IPS-18a (cell line): Measurements from ENCODE around the gene TF.

Source experiments
- H3K27ac ChIP-seq: one replicate; pipeline ENCODE4 v1.5.1; 2013; ENCODE audit warnings: low read length
- H3K27me3 ChIP-seq: one replicate; pipeline ENCODE4 v1.6.1; 2013; ENCODE audit warnings: mild to moderate bottlenecking, low read length; ENCODE audit not compliant: control insufficient read depth, insufficient read depth
- H3K36me3 ChIP-seq: one replicate; pipeline ENCODE4 v1.6.1; 2013; ENCODE audit warnings: low read depth, low read length; ENCODE audit not compliant: control insufficient read depth
- H3K4me1 ChIP-seq: one replicate; pipeline ENCODE4 v1.6.1; 2013; ENCODE audit warnings: low read depth, low read length; ENCODE audit not compliant: control insufficient read depth
- H3K4me3 ChIP-seq: one replicate; pipeline ENCODE4 v1.5.1; 2013; ENCODE audit warnings: low read length
- H3K9ac ChIP-seq: one replicate; pipeline ENCODE4 v1.6.1; 2013; ENCODE audit warnings: mild to moderate bottlenecking, low read length, moderate library complexity
- H3K9me3 ChIP-seq: one replicate; pipeline ENCODE4 v1.6.1; 2013; ENCODE audit warnings: low read depth, low read length; ENCODE audit not compliant: control insufficient read depth

Gene TF

GRCh38 chr3:133758964-133759739, 13.0 kb downstream of the TF start:
- Histone ChIP-seq H3K4me1 (no peaks in the 10 kb centered on the region), H3K9ac (no peak overlapping the region), H3K27ac (no peak overlapping the region), H3K9me3 (no peaks in the 10 kb centered on the region), H3K27me3 (no peaks in the 10 kb centered on the region), H3K36me3 (no peaks in the 10 kb centered on the region), H3K4me3 (no peak overlapping the region)

GRCh38 chr3:133759740-133760305, 13.6 kb downstream of the TF start:
- no peaks in the 10 kb centered on the region for H3K4me1 ChIP-seq
- H3K4me3 ChIP-seq, result no peak overlapping the region
- H3K27ac ChIP-seq, result no peak overlapping the region
- H3K27me3 ChIP-seq, result no peaks in the 10 kb centered on the region
- no peaks in the 10 kb centered on the region for H3K36me3 ChIP-seq
- no peaks in the 10 kb centered on the region for H3K9me3 ChIP-seq
- H3K9ac ChIP-seq, result no peak overlapping the region

- H3K9me3 ChIP-seq, result no peaks in the 10 kb centered on the region
- H3K36me3 ChIP-seq, result no peaks in the 10 kb centered on the region
- H3K27ac ChIP-seq, result no peak overlapping the region
- no peak overlapping the region for H3K9ac ChIP-seq
- H3K27me3 ChIP-seq, result no peaks in the 10 kb centered on the region
- no peak overlapping the region for H3K4me3 ChIP-seq
- no peaks in the 10 kb centered on the region for H3K4me1 ChIP-seq
These were observed 14.7 kb downstream of the TF start for GRCh38 chr3:133760916-133761315.

- Histone ChIP-seq H3K4me3 (no peak overlapping the region), H3K9ac (no peak overlapping the region), H3K36me3 (no peaks in the 10 kb centered on the region), H3K27me3 (no peaks in the 10 kb centered on the region), H3K27ac (no peak overlapping the region), H3K4me1 (no peaks in the 10 kb centered on the region), H3K9me3 (no peaks in the 10 kb centered on the region)
These were observed 15.7 kb downstream of the TF start for GRCh38 chr3:133761605-133762484.

- no peak overlapping the region for H3K9ac ChIP-seq
- H3K4me3 ChIP-seq, result no peak overlapping the region
- H3K27ac ChIP-seq, result no peak overlapping the region
- no peaks in the 10 kb centered on the region for H3K9me3 ChIP-seq
- H3K36me3 ChIP-seq, result no peaks in the 10 kb centered on the region
- no peaks in the 10 kb centered on the region for H3K4me1 ChIP-seq
- no peaks in the 10 kb centered on the region for H3K27me3 ChIP-seq
These were observed 16.3 kb downstream of the TF start for GRCh38 chr3:133762539-133762938.

GRCh38 chr3:133763797-133764683, 17.8 kb downstream of the TF start:
- H3K9me3 ChIP-seq, result no peaks in the 10 kb centered on the region
- no peaks in the 10 kb centered on the region for H3K4me1 ChIP-seq
- no peaks in the 10 kb centered on the region for H3K36me3 ChIP-seq
- H3K9ac ChIP-seq, result no peak overlapping the region
- H3K4me3 ChIP-seq, result no peak overlapping the region
- no peaks in the 10 kb centered on the region for H3K27me3 ChIP-seq
- H3K27ac ChIP-seq, result no peak overlapping the region

- H3K9ac ChIP-seq, result no peak overlapping the region
- H3K27me3 ChIP-seq, result no peaks in the 10 kb centered on the region
- H3K27ac ChIP-seq, result no peak overlapping the region
- H3K9me3 ChIP-seq, result no peaks in the 10 kb centered on the region
- H3K36me3 ChIP-seq, result no peaks in the 10 kb centered on the region
- H3K4me1 ChIP-seq, result no peaks in the 10 kb centered on the region
- H3K4me3 ChIP-seq, result no peak overlapping the region
These were observed 19.1 kb downstream of the TF start for GRCh38 chr3:133765256-133765655.

GRCh38 chr3:133767607-133768006, 21.4 kb downstream of the TF start:
- no peaks in the 10 kb centered on the region for H3K9me3 ChIP-seq
- no peaks in the 10 kb centered on the region for H3K36me3 ChIP-seq
- H3K27me3 ChIP-seq, result no peaks in the 10 kb centered on the region
- no peak overlapping the region for H3K27ac ChIP-seq
- no peak overlapping the region for H3K9ac ChIP-seq
- H3K4me1 ChIP-seq, result no peaks in the 10 kb centered on the region
- H3K4me3 ChIP-seq, result no peak overlapping the region

GRCh38 chr3:133769536-133769935, 23.3 kb downstream of the TF start:
- H3K9ac ChIP-seq, result no peak overlapping the region
- H3K4me3 ChIP-seq, result no peak overlapping the region
- H3K27ac ChIP-seq, result no peak overlapping the region
- no peaks in the 10 kb centered on the region for H3K36me3 ChIP-seq
- no peaks in the 10 kb centered on the region for H3K9me3 ChIP-seq
- no peaks in the 10 kb centered on the region for H3K27me3 ChIP-seq
- no peaks in the 10 kb centered on the region for H3K4me1 ChIP-seq

- Histone ChIP-seq H3K9ac (no peak overlapping the region), H3K27me3 (no peaks in the 10 kb centered on the region), H3K4me1 (peaks cover 3% of the 10 kb centered on the region), H3K4me3 (no peak overlapping the region), H3K36me3 (no peaks in the 10 kb centered on the region), H3K9me3 (no peaks in the 10 kb centered on the region), H3K27ac (no peak overlapping the region)
These were observed 27.5 kb downstream of the TF start for GRCh38 chr3:133773732-133774131.

- no peak overlapping the region for H3K4me3 ChIP-seq
- no peaks in the 10 kb centered on the region for H3K9me3 ChIP-seq
- no peak overlapping the region for H3K9ac ChIP-seq
- no peaks in the 10 kb centered on the region for H3K27me3 ChIP-seq
- H3K27ac ChIP-seq, result no peak overlapping the region
- H3K4me1 ChIP-seq, result peaks cover 3% of the 10 kb centered on the region
- no peaks in the 10 kb centered on the region for H3K36me3 ChIP-seq
These were observed 29.1 kb downstream of the TF start for GRCh38 chr3:133775309-133775708.
